HEK293 (cell line): Measurements from ENCODE around the gene CD84.

Source experiments
- BCL6B ChIP-seq: fragments of 450-650 bp; formaldehyde crosslinking; IDR thresholded peaks from 2 replicates; pipeline ENCODE4 v1.5.1; 2017; ENCODE audit warnings: missing biosample characterization, missing genetic modification characterization
- CTCF ChIP-seq: fragments of 450-650 bp; formaldehyde crosslinking; IDR thresholded peaks from 2 replicates; pipeline ENCODE4 v1.5.1; 2016; ENCODE audit warnings: missing biosample characterization, missing genetic modification characterization
- REST ChIP-seq: fragments of 450-650 bp; formaldehyde crosslinking; IDR thresholded peaks from 2 replicates; pipeline ENCODE4 v1.5.1; 2016; ENCODE audit warnings: missing biosample characterization, missing genetic modification characterization
- ZFP3 ChIP-seq: fragments of 450-650 bp; formaldehyde crosslinking; IDR thresholded peaks from 2 replicates; pipeline ENCODE4 v1.5.1; 2016; ENCODE audit warnings: low read depth, missing biosample characterization, missing genetic modification characterization
- ZIC2 ChIP-seq: fragments of 450-650 bp; formaldehyde crosslinking; IDR thresholded peaks from 2 replicates; pipeline ENCODE4 v1.5.1; 2016; ENCODE audit warnings: missing biosample characterization, missing genetic modification characterization
- ZNF155 ChIP-seq: fragments of 450-650 bp; formaldehyde crosslinking; IDR thresholded peaks from 2 replicates; pipeline ENCODE4 v1.5.1; 2016; ENCODE audit warnings: missing biosample characterization, missing genetic modification characterization
- ZNF184 ChIP-seq: fragments of 450-650 bp; IDR thresholded peaks from 2 replicates; pipeline ENCODE4 v1.5.1; 2018; ENCODE audit warnings: missing biosample characterization, mild to moderate bottlenecking, missing genetic modification characterization
- ZSCAN30 ChIP-seq: fragments of 450-650 bp; IDR thresholded peaks from 2 replicates; pipeline ENCODE4 v1.5.1; 2018; ENCODE audit warnings: missing biosample characterization, mild to moderate bottlenecking, missing genetic modification characterization, moderate library complexity
- ZSCAN5A ChIP-seq: fragments of 450-650 bp; formaldehyde crosslinking; IDR thresholded peaks from 2 replicates; pipeline ENCODE4 v1.5.1; 2016; ENCODE audit warnings: missing biosample characterization, missing genetic modification characterization
- ZXDB ChIP-seq: fragments of 450-650 bp; formaldehyde crosslinking; IDR thresholded peaks from 2 replicates; pipeline ENCODE4 v1.5.1; 2016; ENCODE audit warnings: missing biosample characterization, missing genetic modification characterization

GRCh38 chr1:160539990-160540858 lies 39.1 kb downstream of the CD84 start:
- TF ChIP-seq BCL6B (tag by site-specific recombination) (no peak), CTCF (no peak), ZSCAN30 (tag by site-specific recombination) (no peak), ZXDB (tag by site-specific recombination) (no peak), ZNF155 (tag by site-specific recombination) (no peak), ZNF184 (tag by site-specific recombination) (no peak), ZSCAN5A (no peak), REST (tag by site-specific recombination) (no peak), ZIC2 (tag by site-specific recombination) (no peak), ZFP3 (tag by site-specific recombination) (no peak)
